Measurements from ENCODE around the gene ZBP1.
A peak's percentile ranks its signal among the peaks of the same experiment; 100 is the strongest.

The ZBP1 gene

GRCh38 chr20:57628047-57628961 lies 8.1 kb upstream of the ZBP1 start:
- Histone ChIP-seq H2AFZ (ENCODE audit: low read length) (peak overlapping the region; percentile 82), H3K9ac (ENCODE audit: low read depth, low read length, poor library complexity, severe bottlenecking) (peak overlapping the region; percentile 51)

GRCh38 chr20:57627339-57627738 lies 7.1 kb upstream of the ZBP1 start:
- Histone ChIP-seq H3K79me2 (ENCODE audit: insufficient read depth, low read length) (no peaks in the 10 kb centered on the region), H3K9me2 (replicated peaks; ENCODE audit: low read depth, low read length) (no peaks in the 10 kb centered on the region), H3K36me3 (ENCODE audit: insufficient read depth, low read length) (no peaks in the 10 kb centered on the region), H3K9me3 (ENCODE audit: insufficient read depth, low read depth, low read length) (no peaks in the 10 kb centered on the region), H2AFZ (ENCODE audit: low read length) (peak overlapping the region; percentile 82; the same call in 1 of the 2 replicates), H3K4me3 (ENCODE audit: low read length, poor library complexity, severe bottlenecking) (peak overlapping the region; percentile 44), H3F3A (ENCODE audit: low read depth) (no peaks in the 10 kb centered on the region), H3K9ac (ENCODE audit: low read depth, low read length, poor library complexity, severe bottlenecking) (peak overlapping the region; percentile 51), H4K20me1 (ENCODE audit: insufficient read depth, low read length, poor library complexity, severe bottlenecking) (no peaks in the 10 kb centered on the region), H3K4me1 (ENCODE audit: insufficient read depth, low read length, poor library complexity, severe bottlenecking) (peaks cover 15% of the 10 kb centered on the region), H3K27me3 (ENCODE audit: insufficient read depth, low read length, poor library complexity, severe bottlenecking) (peaks cover 16% of the 10 kb centered on the region), H3K4me2 (ENCODE audit: low read depth, low read length, poor library complexity, severe bottlenecking) (peak overlapping the region; percentile 67)
- no peak for TF ChIP-seq EZH2phosphoT487 (IDR thresholded peaks at IDR 0.05; ENCODE audit: borderline replicate concordance)
- no peak for TF ChIP-seq CTCF (conservative IDR thresholded peaks at IDR 0.05; ENCODE audit: low read length)

More at GRCh38 chr20:57628047-57628961, 8.1 kb upstream of the ZBP1 start:
- H4K20me1 ChIP-seq (ENCODE audit: insufficient read depth, low read length, poor library complexity, severe bottlenecking) = no peaks in the 10 kb centered on the region
- no peaks in the 10 kb centered on the region for H3K9me3 ChIP-seq (ENCODE audit: insufficient read depth, low read depth, low read length)
- no peak for TF ChIP-seq EZH2phosphoT487 (IDR thresholded peaks at IDR 0.05; ENCODE audit: borderline replicate concordance)
- TF ChIP-seq CTCF (conservative IDR thresholded peaks at IDR 0.05; ENCODE audit: low read length) = no peak
- no peaks in the 10 kb centered on the region for H3K9me2 ChIP-seq (replicated peaks; ENCODE audit: low read depth, low read length)
- H3K36me3 ChIP-seq (ENCODE audit: insufficient read depth, low read length) = no peaks in the 10 kb centered on the region
- peak overlapping the region; percentile 67 for H3K4me2 ChIP-seq (ENCODE audit: low read depth, low read length, poor library complexity, severe bottlenecking)
- no peaks in the 10 kb centered on the region for H3F3A ChIP-seq (ENCODE audit: low read depth)
- H3K27me3 ChIP-seq (ENCODE audit: insufficient read depth, low read length, poor library complexity, severe bottlenecking) = peaks cover 20% of the 10 kb centered on the region
- H3K4me1 ChIP-seq (ENCODE audit: insufficient read depth, low read length, poor library complexity, severe bottlenecking) = peaks cover 15% of the 10 kb centered on the region
- H3K79me2 ChIP-seq (ENCODE audit: insufficient read depth, low read length) = no peaks in the 10 kb centered on the region
- peak overlapping the region; percentile 44 for H3K4me3 ChIP-seq (ENCODE audit: low read length, poor library complexity, severe bottlenecking)

- Histone ChIP-seq H3K4me3 (ENCODE audit: low read length, poor library complexity, severe bottlenecking) (no peak overlapping the region), H3K9ac (ENCODE audit: low read depth, low read length, poor library complexity, severe bottlenecking) (no peak overlapping the region), H3K4me1 (ENCODE audit: insufficient read depth, low read length, poor library complexity, severe bottlenecking) (peaks cover 20% of the 10 kb centered on the region), H3K36me3 (ENCODE audit: insufficient read depth, low read length) (no peaks in the 10 kb centered on the region), H3F3A (ENCODE audit: low read depth) (no peaks in the 10 kb centered on the region), H4K20me1 (ENCODE audit: insufficient read depth, low read length, poor library complexity, severe bottlenecking) (no peaks in the 10 kb centered on the region), H3K9me2 (replicated peaks; ENCODE audit: low read depth, low read length) (no peaks in the 10 kb centered on the region), H3K4me2 (ENCODE audit: low read depth, low read length, poor library complexity, severe bottlenecking) (no peak overlapping the region), H3K9me3 (ENCODE audit: insufficient read depth, low read depth, low read length) (no peaks in the 10 kb centered on the region), H3K79me2 (ENCODE audit: insufficient read depth, low read length) (no peaks in the 10 kb centered on the region), H3K27me3 (ENCODE audit: insufficient read depth, low read length, poor library complexity, severe bottlenecking) (peaks cover 11% of the 10 kb centered on the region), H2AFZ (ENCODE audit: low read length) (no peak overlapping the region)
- TF ChIP-seq EZH2phosphoT487 (IDR thresholded peaks at IDR 0.05; ENCODE audit: borderline replicate concordance) (no peak), CTCF (conservative IDR thresholded peaks at IDR 0.05; ENCODE audit: low read length) (no peak)
These were observed 5.8 kb upstream of the ZBP1 start for GRCh38 chr20:57625978-57626377.

All from Loucy (cell line).